Activated T-helper 1 cell treated with anti-CD3 and anti-CD28 coated beads, Interleukin-2, amount 50 U/mL, for 16 hours (primary cell): ENCODE data around the gene ZKSCAN8.
"Not testable (repeated sequence)": the region's sequence is repeated elsewhere in the genome, so short reads cannot be mapped to it uniquely, and the experiment has no call there.

Source experiments
- DNase-seq, 2 donors: peaks; one replicate each; pipeline ENCODE4 v3.0.0-alpha.2; 2020; ENCODE audit warnings: low read depth in 1 of 2, low spot score in 1 of 2

The ZKSCAN8 gene

DNA sequence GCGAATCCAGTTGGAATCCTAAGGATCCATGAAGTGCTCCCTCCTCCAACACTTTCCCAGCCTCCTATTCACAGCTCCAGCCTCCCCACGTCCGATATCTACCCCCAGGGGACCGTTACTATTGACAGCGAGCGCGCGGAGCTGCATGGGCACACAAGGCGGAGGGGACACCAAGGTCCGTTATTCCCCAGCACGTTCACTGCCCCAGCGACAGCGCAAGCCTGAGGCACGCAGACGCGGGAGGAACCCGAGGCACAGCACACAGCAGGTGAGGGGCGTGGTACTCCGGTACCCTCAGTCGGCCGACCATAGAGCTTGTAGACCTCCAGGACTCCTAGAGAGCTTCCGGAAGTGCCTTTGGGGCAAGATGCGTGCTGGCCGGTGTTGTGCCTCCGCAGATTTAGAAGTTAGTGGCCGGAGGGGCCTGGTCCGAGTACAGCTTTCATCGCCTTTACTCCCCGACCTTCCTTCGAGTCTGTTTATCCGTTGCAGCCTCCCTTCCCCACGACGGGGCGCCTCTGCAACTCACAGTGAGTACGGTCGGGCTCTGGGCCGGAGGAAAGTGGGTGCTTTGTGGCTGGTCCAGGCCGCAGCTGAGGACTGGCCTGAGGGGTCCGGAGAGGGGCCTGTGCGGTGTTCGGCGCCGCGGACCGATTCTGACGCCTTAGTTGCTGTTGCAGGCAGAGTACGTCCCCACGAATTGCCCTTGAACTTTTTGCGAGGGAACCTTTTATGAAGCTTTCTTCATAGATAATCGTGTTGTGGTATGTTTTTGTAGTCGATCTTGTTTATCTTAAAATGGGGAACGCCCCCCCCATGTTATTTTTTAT is at the start of gene ZKSCAN8:
ZKSCAN8 (plus strand) TSS at position 384 of the 830 bp plus-strand sequence. CDS start 6,525 bp downstream, outside the sequence.
- peak; percentile 55 to 61 for DNase-seq

GRCh38 chr6:28102222-28102621 is 39.5 kb upstream of the ZKSCAN8 start:
- not testable (repeated sequence) for DNase-seq

DNA sequence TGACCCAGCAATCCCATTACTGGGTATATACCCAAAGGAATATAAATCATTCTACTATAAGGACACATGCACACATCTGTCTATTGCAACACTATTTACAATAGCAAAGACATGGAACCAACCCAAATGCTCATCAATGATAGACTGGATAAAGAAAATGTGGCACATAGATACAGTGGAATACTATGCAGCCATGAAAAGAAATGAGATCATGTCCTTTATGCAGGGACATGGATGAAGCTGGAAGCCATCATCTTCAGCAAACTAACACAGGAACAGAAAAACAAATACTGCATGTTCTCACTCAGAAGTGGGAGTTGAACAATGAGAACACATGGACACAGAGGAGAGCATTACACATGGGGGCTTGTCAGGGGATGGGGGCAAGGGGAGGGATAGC is 39.0 kb upstream of the ZKSCAN8 start:
- DNase-seq: not testable (repeated sequence)

GRCh38 chr6:28104392-28105244 is 37.1 kb upstream of the ZKSCAN8 start:
- DNase-seq: peak; percentile 60 to 65

DNA sequence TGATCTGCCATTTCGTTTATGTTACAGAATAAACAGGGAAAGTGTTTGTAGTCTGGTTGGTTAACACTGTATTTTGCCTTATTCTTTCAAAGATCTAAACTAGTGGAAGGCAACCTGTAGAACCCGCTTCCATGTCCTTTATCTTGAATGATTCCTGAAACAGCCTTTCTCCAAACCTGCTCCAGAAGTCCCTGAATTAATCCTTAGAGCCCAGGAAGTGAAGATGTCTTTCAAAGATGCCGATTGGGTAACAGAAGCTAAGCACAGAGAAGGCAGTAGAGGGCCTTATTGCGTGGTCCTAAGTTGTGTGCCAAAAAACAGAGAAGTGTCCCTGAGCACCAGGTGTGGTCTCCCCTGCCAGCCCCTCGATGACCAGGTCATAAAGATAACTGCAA is 36.4 kb upstream of the ZKSCAN8 start:
- DNase-seq: no peak

- DNase-seq: no peak
Measured at GRCh38 chr6:28107506-28107905, 34.2 kb upstream of the ZKSCAN8 start.

GRCh38 chr6:28111964-28112363 is 29.7 kb upstream of the ZKSCAN8 start:
- no peak for DNase-seq

DNA sequence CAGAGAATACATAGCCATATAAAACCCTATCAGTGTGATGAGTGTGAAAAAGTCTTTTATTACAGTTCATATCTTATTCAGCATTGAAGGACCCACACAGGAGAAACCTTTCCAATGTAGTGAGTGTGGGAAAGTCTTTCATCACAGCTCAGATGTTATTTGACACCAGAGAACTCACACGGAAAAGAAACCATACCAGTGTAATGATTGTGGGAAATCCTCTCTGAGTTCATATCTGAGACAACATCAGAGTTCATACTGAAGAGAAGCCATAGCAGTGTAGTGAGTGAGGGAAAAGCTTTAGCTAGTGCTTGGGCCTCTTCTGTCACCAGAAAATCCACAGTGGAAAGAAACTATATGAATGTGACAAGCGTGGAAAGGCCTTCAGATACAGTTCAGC is 25.9 kb upstream of the ZKSCAN8 start:
- no peak for DNase-seq

DNA sequence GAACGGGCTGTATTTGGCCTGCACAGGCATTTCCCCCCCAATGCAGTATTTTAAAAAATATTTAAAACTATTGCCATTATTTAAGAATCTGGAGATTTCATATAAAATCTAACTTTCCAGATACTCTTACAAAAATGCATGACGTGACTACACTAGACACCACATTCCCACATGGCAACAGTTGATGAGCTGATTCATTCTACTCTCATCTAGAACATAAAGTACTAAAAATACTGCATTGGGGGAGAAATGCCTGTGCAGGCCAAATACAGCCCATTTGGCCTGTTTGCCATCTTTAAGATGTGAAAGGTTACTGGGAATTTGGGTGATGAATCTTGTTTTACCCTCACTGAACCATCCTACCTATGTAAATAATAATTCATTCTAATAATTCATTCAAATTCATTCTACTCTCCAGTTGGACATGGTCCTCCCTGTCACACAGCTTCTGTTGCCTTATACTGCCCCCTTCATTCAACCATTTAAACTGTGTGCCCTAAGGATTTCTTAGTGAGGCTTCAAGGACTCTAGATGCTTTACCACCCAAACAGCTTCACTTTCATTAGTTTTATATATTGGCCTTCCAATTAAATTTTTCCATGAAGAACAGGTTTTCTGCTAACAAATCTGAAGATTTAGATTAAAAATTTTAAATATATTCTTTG is 24.2 kb upstream of the ZKSCAN8 start:
- DNase-seq: no peak

GRCh38 chr6:28118217-28118616 is 23.5 kb upstream of the ZKSCAN8 start:
- DNase-seq: no peak

GRCh38 chr6:28121876-28122275 is 19.8 kb upstream of the ZKSCAN8 start:
- no peak for DNase-seq

GRCh38 chr6:28122283-28122682 is 19.4 kb upstream of the ZKSCAN8 start:
- DNase-seq: not testable (repeated sequence)

GRCh38 chr6:28124350-28124970 is 17.2 kb upstream of the ZKSCAN8 start, which contains the start of gene ZSCAN16:
Gene ZSCAN16, plus strand, starts transcription at chr6:28124609. Its CDS starts 835 bp downstream, at chr6:28125444.
- peak; percentile 53 to 61 for DNase-seq

- no peak for DNase-seq
Measured at GRCh38 chr6:28124971-28125353, 16.7 kb upstream of the ZKSCAN8 start.

DNA sequence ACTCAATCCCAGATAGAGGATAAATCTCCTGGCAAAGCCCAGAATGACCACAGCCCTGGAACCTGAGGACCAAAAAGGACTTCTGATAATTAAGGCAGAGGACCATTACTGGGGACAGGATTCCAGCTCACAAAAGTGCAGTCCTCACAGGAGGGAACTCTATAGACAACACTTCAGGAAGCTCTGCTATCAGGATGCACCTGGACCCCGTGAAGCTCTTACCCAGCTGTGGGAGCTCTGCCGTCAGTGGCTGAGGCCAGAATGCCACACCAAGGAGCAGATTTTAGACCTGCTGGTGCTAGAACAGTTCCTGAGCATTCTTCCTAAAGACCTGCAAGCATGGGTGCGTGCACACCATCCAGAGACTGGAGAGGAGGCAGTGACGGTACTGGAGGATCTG is 16.3 kb upstream of the ZKSCAN8 start:
- DNase-seq: no peak

GRCh38 chr6:28134015-28134414 is 7.7 kb upstream of the ZKSCAN8 start:
- no peak for DNase-seq

- DNase-seq: no peak
Measured at GRCh38 chr6:28134716-28135115, 7.0 kb upstream of the ZKSCAN8 start.

DNA sequence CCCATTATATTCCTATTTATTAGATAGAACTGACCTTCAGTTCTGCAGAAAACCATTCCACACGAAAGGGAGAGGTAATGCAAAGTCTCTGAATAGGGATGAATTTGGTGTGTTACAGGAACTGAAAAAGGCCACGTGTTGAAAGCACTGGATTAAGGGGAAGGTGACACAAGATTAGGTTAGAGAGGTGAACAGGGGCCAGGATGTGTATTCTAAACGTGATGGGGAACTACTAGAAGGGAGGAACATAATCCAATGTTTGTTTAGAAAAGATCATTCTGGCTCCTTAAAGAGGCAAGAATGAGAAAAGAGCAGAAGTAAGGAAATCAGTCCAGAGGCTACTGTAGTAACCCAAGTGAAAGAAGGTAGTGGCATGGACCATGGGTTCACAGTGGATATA is 6.3 kb upstream of the ZKSCAN8 start:
- no peak for DNase-seq

DNA sequence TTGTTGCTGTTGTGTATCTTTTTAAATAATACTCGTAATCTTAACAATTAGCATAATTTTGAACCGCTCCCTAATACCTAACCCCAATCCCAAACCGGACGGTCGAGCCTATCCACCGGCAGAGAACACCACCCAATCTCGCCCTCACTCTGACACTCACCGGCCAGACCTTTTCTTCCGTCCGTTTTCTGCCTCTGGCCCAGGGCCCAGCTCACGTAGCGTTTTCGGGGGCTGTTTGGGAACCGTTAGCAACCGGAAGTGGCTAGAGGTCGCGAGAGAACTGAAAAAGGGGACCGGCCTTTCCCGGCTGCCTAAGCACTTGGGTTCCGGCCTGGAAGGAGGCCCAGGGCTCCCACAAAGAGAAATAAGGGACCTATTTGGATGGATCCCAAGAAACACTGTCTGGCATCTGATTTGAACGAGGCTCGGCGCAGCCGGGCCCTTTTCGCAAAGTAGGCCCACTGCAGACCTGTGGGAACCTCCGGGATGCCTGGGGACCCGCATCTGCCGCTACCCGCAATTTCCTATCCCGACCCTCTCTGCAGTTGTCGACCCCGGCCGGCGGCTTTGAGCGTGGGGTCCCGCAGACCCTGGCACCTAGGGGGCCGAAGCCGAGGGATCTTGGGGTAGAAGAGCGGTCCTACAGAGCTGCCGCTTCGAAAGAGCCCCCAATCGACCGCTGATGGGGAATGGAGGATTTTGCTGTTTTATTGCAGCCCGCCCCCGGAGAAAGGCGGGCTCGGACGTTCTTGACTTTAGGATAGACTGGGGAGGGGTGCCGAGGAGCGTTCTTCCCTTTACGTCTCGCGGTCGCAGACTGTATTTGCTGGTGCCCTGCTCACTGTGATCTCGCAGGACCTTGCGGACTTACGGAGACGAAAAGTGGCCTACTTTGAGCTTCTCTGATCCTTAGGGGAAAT is 4.8 kb upstream of the ZKSCAN8 start:
- DNase-seq: peak; percentile 47 to 60

DNA sequence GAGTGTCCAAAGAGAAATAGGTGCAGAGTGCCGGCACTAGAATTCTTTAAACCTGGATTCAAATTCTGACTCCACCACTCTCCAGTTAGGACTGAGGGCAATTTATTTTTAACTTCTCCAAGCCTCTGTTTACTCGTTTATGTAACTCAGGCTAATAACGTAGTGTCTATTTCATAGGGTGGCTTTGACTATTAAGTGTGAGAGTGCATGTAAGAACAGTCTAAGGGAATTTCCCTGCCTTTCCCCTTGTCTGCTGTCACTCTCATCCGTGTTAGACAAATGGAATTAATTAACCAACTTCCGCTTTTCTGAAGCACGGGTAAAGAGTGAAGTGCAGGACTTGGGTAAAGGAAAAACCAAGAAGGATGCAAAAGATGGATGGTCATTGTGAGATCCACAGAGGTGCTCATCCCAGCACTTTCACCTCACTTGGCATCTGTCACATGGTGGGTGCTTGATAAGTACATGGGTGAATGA is 4.1 kb upstream of the ZKSCAN8 start:
- DNase-seq: no peak
